ENCODE results near the gene ASIC3.

Gene ASIC3

GRCh38 chr7:151071032-151071866 lies 22.9 kb downstream of the ASIC3 start:
- DNase-seq (ENCODE audit: low spot score), result no peak

- DNase-seq (ENCODE audit: low spot score), result no peak
Observed at GRCh38 chr7:151073990-151074389, 25.7 kb downstream of the ASIC3 start.

GRCh38 chr7:151074817-151075661 lies 26.7 kb downstream of the ASIC3 start:
- no peak for DNase-seq (ENCODE audit: low spot score)

GRCh38 chr7:151075662-151075971 lies 27.3 kb downstream of the ASIC3 start:
- no peak for DNase-seq (ENCODE audit: low spot score)

GRCh38 chr7:151075978-151076426 lies 27.7 kb downstream of the ASIC3 start:
- no peak for DNase-seq (ENCODE audit: low spot score)

GRCh38 chr7:151076863-151077704 lies 28.8 kb downstream of the ASIC3 start:
- DNase-seq (ENCODE audit: low spot score), result peak; percentile 68

GRCh38 chr7:151077705-151078232 lies 29.4 kb downstream of the ASIC3 start:
- no peak for DNase-seq (ENCODE audit: low spot score)

GRCh38 chr7:151078233-151079040 lies 30.1 kb downstream of the ASIC3 start:
- no peak for DNase-seq (ENCODE audit: low spot score)

- DNase-seq (ENCODE audit: low spot score), result no peak
Observed at GRCh38 chr7:151079199-151079910, 31.0 kb downstream of the ASIC3 start.

- DNase-seq (ENCODE audit: low spot score), result no peak
Observed at GRCh38 chr7:151080067-151080521, 31.8 kb downstream of the ASIC3 start.

- peak; percentile 92 for DNase-seq (ENCODE audit: low spot score)
Observed at GRCh38 chr7:151080522-151081169, 32.3 kb downstream of the ASIC3 start, which contains the start of gene FASTK. FASTK (minus strand) TSS chr7:151080809; CDS start chr7:151080766, 43 bp downstream.

- DNase-seq (ENCODE audit: low spot score), result no peak
Observed at GRCh38 chr7:151081170-151082101, 33.1 kb downstream of the ASIC3 start.

- DNase-seq (ENCODE audit: low spot score), result no peak
Observed at GRCh38 chr7:151082141-151083070, 34.1 kb downstream of the ASIC3 start.

GRCh38 chr7:151083071-151083823 lies 34.9 kb downstream of the ASIC3 start, which contains the start of gene TMUB1:
TMUB1 (minus strand) TSS chr7:151083493; CDS start chr7:151082563, 930 bp downstream.
- peak; percentile 83 for DNase-seq (ENCODE audit: low spot score)

- no peak for DNase-seq (ENCODE audit: low spot score)
Observed at GRCh38 chr7:151083824-151084160, 35.5 kb downstream of the ASIC3 start.

- no peak for DNase-seq (ENCODE audit: low spot score)
Observed at GRCh38 chr7:151085329-151085690, 37.0 kb downstream of the ASIC3 start.
